Endothelial cell (in vitro differentiated cells): Measurements from ENCODE around the gene E4F1. TPM values are rescaled to one million over a fixed set of nuclear protein-coding genes. Genes with fewer than 3 reads are reported as not detected.

Experiments used
- DNase-seq: peaks from one replicate; pipeline ENCODE4 v3.0.0; 2021; ENCODE audit warnings: low spot score
- H3K27ac Mint-ChIP-seq: one replicate; pipeline ENCODE4 v1.8.0; 2021; ENCODE audit warnings: mixed read lengths, inconsistent platforms; ENCODE audit not compliant: unreplicated experiment
- H3K27me3 Mint-ChIP-seq: one replicate; pipeline ENCODE4 v1.8.0; 2021; ENCODE audit warnings: mild to moderate bottlenecking, moderate library complexity, mixed read lengths, inconsistent platforms; ENCODE audit not compliant: unreplicated experiment
- H3K36me3 Mint-ChIP-seq: one replicate; pipeline ENCODE4 v1.8.0; 2021; ENCODE audit warnings: mild to moderate bottlenecking, low read depth, mixed read lengths, inconsistent platforms; ENCODE audit not compliant: unreplicated experiment
- H3K4me1 Mint-ChIP-seq: one replicate; pipeline ENCODE4 v1.8.0; 2021; ENCODE audit warnings: mild to moderate bottlenecking, mixed read lengths, inconsistent platforms; ENCODE audit not compliant: unreplicated experiment
- H3K4me3 Mint-ChIP-seq: one replicate; pipeline ENCODE4 v1.8.0; 2021; ENCODE audit warnings: mild to moderate bottlenecking, mixed read lengths, inconsistent platforms; ENCODE audit not compliant: unreplicated experiment
- H3K9me3 Mint-ChIP-seq: one replicate; pipeline ENCODE4 v1.8.0; 2021; ENCODE audit warnings: mixed read lengths, inconsistent platforms; ENCODE audit not compliant: unreplicated experiment
- total RNA-seq: library from RNA; stranded (reverse); fragmentation: NEBNext Ultra II Directional; extraction: Animal tissue kit (Norgen Biotek cat#: 25700); gene quantifications from one replicate; pipeline ENCODE4 v1.2.1, GENCODE V29; 2021; ENCODE audit not compliant: unreplicated experiment
- TF ChIP-seq, protein P1 (sequence below): fragments of 200-600 bp; sonication (generic); IDR thresholded peaks from one replicate; pipeline ENCODE4 v1.5.0; 2021; ENCODE audit warnings: antibody characterized with exemption; ENCODE audit not compliant: unreplicated experiment

The E4F1 gene
- total RNA-seq, 1 donor from 2014 or later = 35.9 TPM

DNA sequence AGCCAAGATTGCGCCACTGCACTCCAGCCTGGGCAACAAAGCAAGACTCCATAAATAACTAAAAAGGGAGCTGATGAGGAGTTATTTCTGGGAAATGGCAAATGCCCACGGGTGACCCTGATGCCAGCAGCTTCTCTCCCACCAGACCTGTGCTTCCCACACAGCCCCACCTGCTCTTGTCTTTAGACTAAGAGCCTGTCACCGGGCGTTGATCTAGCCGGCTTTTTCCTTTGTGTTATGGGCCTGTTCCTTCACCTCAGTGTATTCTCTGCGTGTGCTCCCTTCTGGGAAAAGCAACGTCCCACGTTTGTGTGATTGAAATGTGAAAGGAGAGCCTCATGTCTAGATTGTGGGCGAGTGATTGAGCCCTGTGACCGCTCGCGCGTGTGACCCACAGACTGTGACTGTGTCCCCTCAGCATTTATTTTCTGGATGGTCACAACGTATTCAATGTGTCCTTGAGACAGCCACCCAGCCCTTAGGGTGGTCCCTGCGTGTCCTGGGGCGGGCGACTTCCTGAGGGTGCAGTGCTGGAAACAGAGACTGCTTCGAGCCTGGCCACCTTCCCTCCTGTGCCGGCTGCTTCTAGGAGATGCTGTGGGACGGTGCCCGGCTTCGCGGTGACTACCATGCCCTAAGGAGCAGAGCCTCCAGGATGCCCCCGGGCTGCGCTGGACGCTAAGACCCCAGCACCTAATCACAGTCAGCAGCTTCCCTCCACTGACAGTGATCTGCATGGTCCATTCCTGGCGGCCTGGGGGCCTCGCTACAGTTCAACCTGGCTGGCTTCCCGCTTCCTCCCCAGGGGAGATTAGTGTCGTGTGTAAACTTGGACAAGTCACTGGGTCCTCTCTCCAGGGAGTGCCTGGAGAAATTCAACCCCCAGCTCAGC lies 52.3 kb downstream of the E4F1 start:
- TF ChIP-seq, protein P1, sequence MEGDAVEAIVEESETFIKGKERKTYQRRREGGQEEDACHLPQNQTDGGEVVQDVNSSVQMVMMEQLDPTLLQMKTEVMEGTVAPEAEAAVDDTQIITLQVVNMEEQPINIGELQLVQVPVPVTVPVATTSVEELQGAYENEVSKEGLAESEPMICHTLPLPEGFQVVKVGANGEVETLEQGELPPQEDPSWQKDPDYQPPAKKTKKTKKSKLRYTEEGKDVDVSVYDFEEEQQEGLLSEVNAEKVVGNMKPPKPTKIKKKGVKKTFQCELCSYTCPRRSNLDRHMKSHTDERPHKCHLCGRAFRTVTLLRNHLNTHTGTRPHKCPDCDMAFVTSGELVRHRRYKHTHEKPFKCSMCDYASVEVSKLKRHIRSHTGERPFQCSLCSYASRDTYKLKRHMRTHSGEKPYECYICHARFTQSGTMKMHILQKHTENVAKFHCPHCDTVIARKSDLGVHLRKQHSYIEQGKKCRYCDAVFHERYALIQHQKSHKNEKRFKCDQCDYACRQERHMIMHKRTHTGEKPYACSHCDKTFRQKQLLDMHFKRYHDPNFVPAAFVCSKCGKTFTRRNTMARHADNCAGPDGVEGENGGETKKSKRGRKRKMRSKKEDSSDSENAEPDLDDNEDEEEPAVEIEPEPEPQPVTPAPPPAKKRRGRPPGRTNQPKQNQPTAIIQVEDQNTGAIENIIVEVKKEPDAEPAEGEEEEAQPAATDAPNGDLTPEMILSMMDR = no peak
- no peak overlapping the region for H3K4me3 Mint-ChIP-seq
- H3K36me3 Mint-ChIP-seq = peaks cover 6% of the 10 kb centered on the region
- H3K27me3 Mint-ChIP-seq = peaks cover 11% of the 10 kb centered on the region
- no peak for DNase-seq
- no peaks in the 10 kb centered on the region for H3K9me3 Mint-ChIP-seq
- no peaks in the 10 kb centered on the region for H3K4me1 Mint-ChIP-seq
- H3K27ac Mint-ChIP-seq = no peak overlapping the region

DNA sequence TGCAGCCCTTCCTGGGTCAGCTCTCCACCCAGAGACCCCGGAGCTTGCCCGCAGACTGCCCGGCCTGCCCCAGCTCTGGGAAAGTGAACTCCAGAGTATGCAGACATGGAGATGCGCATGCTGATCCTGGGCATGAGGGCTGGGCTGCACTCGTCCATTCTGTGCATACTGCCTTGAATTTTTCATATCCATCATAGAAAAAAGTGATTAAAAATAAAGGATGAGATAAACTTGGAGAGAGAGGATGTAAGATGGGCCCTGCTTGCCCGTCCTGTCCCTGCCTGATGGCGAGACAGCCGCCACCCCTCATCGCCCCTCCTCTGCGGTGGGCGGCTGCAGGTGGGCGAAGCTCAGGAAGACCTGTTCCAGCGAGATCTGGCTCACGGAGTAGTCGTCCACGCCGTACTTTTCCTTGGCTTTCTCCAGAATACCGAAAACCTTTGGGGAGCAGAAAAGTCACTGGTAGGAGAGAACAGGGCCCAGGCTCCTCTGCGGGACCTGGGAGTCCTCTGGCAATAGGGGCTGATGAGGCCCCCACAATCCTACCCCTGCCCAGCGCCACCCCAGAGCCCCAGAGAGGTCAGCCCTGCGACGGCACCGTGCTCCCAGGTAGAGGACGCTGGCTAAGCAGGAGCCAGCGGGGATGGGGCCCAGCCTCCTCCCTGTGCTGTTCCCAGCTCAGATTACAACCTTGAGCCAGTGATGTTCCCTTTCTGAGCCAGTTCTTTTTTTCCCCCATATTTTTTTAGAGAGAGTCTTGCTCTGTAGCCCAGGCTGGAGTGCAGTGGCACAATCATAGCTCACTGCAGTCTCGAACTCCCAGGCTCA lies 53.2 kb downstream of the E4F1 start:
- DNase-seq = no peak
- Mint-ChIP-seq H3K27ac (no peak overlapping the region), H3K27me3 (peaks cover 12% of the 10 kb centered on the region), H3K4me1 (no peaks in the 10 kb centered on the region), H3K36me3 (peaks cover 6% of the 10 kb centered on the region), H3K9me3 (no peaks in the 10 kb centered on the region), H3K4me3 (no peak overlapping the region)
- TF ChIP-seq, protein P1 = no peak

DNA sequence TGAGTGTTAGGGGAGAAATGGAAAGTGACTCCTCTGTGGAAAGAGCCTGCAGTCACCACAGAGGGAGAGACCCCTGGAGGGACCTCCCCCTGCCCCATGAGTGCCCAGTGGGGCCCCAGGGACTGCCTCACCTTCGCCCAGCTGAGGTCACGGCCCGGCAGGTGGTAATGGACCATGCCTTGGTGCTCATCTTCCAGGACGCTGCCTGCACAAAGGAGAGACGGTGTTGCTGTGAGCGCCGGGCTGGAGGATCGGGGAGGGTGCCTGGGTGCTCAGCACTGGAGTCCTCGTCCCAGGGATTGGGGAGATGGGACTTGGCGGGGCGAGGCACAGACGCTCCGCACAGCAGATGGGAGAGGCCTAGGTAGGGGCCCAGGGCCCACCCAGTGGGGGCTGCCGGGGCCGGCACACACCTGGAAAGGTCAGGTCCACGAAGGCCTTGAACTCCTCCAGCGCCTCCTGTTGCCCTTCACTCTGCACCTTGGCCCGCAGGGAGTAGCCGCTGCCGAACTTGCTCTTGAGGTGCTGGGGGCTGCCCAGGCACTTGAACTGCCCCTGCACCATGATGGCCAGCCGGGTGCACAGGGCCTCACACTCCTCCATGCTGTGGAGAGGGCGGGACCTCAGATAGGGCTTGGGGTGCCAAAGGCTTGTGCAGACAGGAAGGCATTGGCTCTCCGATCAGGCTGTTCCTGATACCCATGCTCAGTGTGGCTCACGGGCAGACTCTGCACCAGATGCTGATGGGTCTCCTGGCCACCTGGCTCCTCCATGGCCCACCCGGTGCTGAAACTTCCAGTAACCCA lies 54.3 kb downstream of the E4F1 start:
- H3K9me3 Mint-ChIP-seq = no peaks in the 10 kb centered on the region
- peaks cover 6% of the 10 kb centered on the region for H3K36me3 Mint-ChIP-seq
- H3K27ac Mint-ChIP-seq = no peak overlapping the region
- no peaks in the 10 kb centered on the region for H3K4me1 Mint-ChIP-seq
- TF ChIP-seq, protein P1 = no peak
- no peak overlapping the region for H3K4me3 Mint-ChIP-seq
- no peak for DNase-seq
- H3K27me3 Mint-ChIP-seq = peaks cover 12% of the 10 kb centered on the region

DNA sequence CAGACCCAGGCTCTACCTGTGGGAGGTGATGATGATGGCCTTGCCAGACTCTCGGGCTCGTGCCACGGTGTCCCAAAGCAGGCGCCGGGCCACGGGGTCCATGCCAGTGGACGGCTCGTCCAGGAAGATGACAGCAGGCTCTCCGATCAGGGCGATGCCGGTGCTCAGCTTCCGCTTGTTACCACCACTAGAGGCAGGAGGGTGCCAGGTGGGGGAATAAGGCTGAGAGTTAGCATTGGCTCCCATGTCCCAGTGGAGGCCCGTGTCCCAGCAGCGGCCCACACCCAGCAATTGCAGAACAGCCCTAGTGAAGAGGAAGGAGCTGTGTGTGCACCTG lies 54.8 kb downstream of the E4F1 start:
- no peaks in the 10 kb centered on the region for H3K9me3 Mint-ChIP-seq
- DNase-seq = no peak

More for the DNA sequence above, 54.8 kb downstream of the E4F1 start:
- TF ChIP-seq, protein P1 = no peak
- H3K36me3 Mint-ChIP-seq = peaks cover 6% of the 10 kb centered on the region
- H3K27ac Mint-ChIP-seq = no peak overlapping the region
- H3K27me3 Mint-ChIP-seq = peaks cover 12% of the 10 kb centered on the region
- no peaks in the 10 kb centered on the region for H3K4me1 Mint-ChIP-seq
- no peak overlapping the region for H3K4me3 Mint-ChIP-seq
